Uterus (tissue), 2 donors: ENCODE results near the gene GOLIM4.

Experiments used
- CTCF ChIP-seq, 4 experiments: fragments of 200-600 bp in 2 of 4; fragments of 450-650 bp in 2 of 4; sonication (generic) in 2 of 4; IDR thresholded peaks; one replicate each; pipeline ENCODE4 v1.5.1; 2016 to 2019; ENCODE audit warnings: antibody characterized with exemption in 4 of 4, mild to moderate bottlenecking in 2 of 4, moderate library complexity in 1 of 4
- POLR2A ChIP-seq, 2 donors: fragments of 450-650 bp; IDR thresholded peaks; one replicate each; pipeline ENCODE4 v1.6.1; 2016; ENCODE audit warnings: antibody characterized with exemption in 2 of 2, mild to moderate bottlenecking in 1 of 2, moderate library complexity in 1 of 2

DNA sequence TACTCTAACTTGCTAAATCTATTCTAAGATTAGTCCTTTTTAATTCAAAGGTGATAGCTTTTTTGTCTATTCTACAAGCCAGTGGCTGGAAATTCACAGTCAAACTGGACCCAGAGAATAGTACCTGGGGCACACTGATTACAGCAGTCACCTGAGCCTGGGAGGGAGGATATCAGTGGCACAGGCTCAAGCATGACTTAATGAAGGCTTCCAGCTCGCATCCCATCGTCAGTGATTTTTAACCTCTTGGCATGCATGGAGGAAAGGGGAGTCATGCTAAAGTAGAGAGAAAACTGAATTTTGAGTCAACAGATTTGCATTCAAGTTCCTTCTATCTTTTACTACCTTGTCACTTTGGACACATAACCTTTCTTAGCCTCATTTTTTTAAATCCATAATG is 24.8 kb downstream of the GOLIM4 start:
- TF ChIP-seq CTCF (IDR thresholded peaks at IDR 0.05) (no peak), POLR2A (IDR thresholded peaks at IDR 0.05) (no peak)
